EL (cell line): ENCODE results near the gene ZNF532.
A peak's percentile ranks its signal among the peaks of the same experiment; 100 is the strongest.

Experiments used
- DNase-seq: peaks from one replicate; pipeline ENCODE4 v3.0.0-alpha.2; 2016

The ZNF532 gene

GRCh38 chr18:58870130-58870529 is 5.5 kb downstream of the ZNF532 start:
- DNase-seq, result peak; percentile 86

GRCh38 chr18:58870621-58871020 is 5.9 kb downstream of the ZNF532 start:
- DNase-seq, result no peak

- DNase-seq, result no peak
Observed at GRCh38 chr18:58871514-58872420, 7.1 kb downstream of the ZNF532 start.

GRCh38 chr18:58878640-58879039 is 14.0 kb downstream of the ZNF532 start:
- no peak for DNase-seq

- DNase-seq, result no peak
Observed at GRCh38 chr18:58881477-58881876, 16.8 kb downstream of the ZNF532 start.

GRCh38 chr18:58882044-58882443 is 17.4 kb downstream of the ZNF532 start:
- no peak for DNase-seq

GRCh38 chr18:58882686-58883085 is 18.0 kb downstream of the ZNF532 start:
- DNase-seq, result no peak

- no peak for DNase-seq
Observed at GRCh38 chr18:58884680-58885079, 20.0 kb downstream of the ZNF532 start.

- no peak for DNase-seq
Observed at GRCh38 chr18:58886431-58886830, 21.8 kb downstream of the ZNF532 start.

GRCh38 chr18:58886864-58887612 is 22.4 kb downstream of the ZNF532 start:
- DNase-seq, result no peak

GRCh38 chr18:58887613-58887963 is 22.9 kb downstream of the ZNF532 start:
- DNase-seq, result peak; percentile 74

- no peak for DNase-seq
Observed at GRCh38 chr18:58891776-58892175, 27.1 kb downstream of the ZNF532 start.

- DNase-seq, result no peak
Observed at GRCh38 chr18:58892488-58892887, 27.8 kb downstream of the ZNF532 start.

GRCh38 chr18:58893388-58894099 is 28.9 kb downstream of the ZNF532 start:
- DNase-seq, result peak; percentile 60

GRCh38 chr18:58894930-58895329 is 30.3 kb downstream of the ZNF532 start:
- no peak for DNase-seq

GRCh38 chr18:58895385-58895784 is 30.7 kb downstream of the ZNF532 start:
- no peak for DNase-seq

- DNase-seq, result no peak
Observed at GRCh38 chr18:58896268-58896667, 31.6 kb downstream of the ZNF532 start.

GRCh38 chr18:58896734-58897508 is 32.2 kb downstream of the ZNF532 start:
- DNase-seq, result no peak

- DNase-seq, result no peak
Observed at GRCh38 chr18:58898010-58898799, 33.5 kb downstream of the ZNF532 start.

GRCh38 chr18:58900015-58900649 is 35.5 kb downstream of the ZNF532 start:
- DNase-seq, result no peak

- DNase-seq, result no peak
Observed at GRCh38 chr18:58901143-58901542, 36.5 kb downstream of the ZNF532 start.
